Activated naive CD4-positive, alpha-beta T cell treated with anti-CD3 and anti-CD28 coated beads for 36 hours (primary cell): ENCODE data around the gene BACE2. TPM values are rescaled to one million over a fixed set of nuclear protein-coding genes. Genes with fewer than 3 reads are reported as not detected.

ENCODE experiments used
- CTCF ChIA-PET: fragments of 350-600 bp; sonication (Branson Sonifier 250); formaldehyde crosslinking; loops from one replicate; lab custom pipeline; 2021; ENCODE audit warnings: antibody characterized with exemption; lab: Charles Lee
- DNase-seq: peaks from one replicate; pipeline ENCODE4 v3.0.0-alpha.2; 2020
- H3K27ac Mint-ChIP-seq: one replicate; pipeline ENCODE4 v1.8.0; 2021; ENCODE audit warnings: mild to moderate bottlenecking, mixed read lengths
- H3K27me3 Mint-ChIP-seq: one replicate; pipeline ENCODE4 v1.8.0; 2021; ENCODE audit warnings: low read depth, mixed read lengths
- H3K36me3 Mint-ChIP-seq: one replicate; pipeline ENCODE4 v1.8.0; 2021; ENCODE audit warnings: low read depth, mixed read lengths
- H3K4me1 Mint-ChIP-seq: one replicate; pipeline ENCODE4 v1.8.0; 2021; ENCODE audit warnings: low read depth, mixed read lengths
- H3K4me3 Mint-ChIP-seq: one replicate; pipeline ENCODE4 v1.8.0; 2021; ENCODE audit warnings: mild to moderate bottlenecking, moderate library complexity, mixed read lengths
- H3K9me3 Mint-ChIP-seq: one replicate; pipeline ENCODE4 v1.8.0; 2021; ENCODE audit warnings: mixed read lengths
- intact Hi-C: fragments of 100-400 bp; cut with micrococcal nuclease; formaldehyde crosslinking; loops from one replicate; pipeline ENCODE4 v1.15.1; 2023
- total RNA-seq, 2 experiments: library from RNA; stranded (reverse); gene quantifications; one replicate each; pipeline ENCODE4 v1.2.3, GENCODE V29; 2021

The BACE2 gene
- total RNA-seq, 2 experiments from 2014 or later, result 0.17 to 0.89 TPM

GRCh38 chr21:41280115-41280919 lies 112.4 kb downstream of the BACE2 start:
- intact Hi-C loops, result loop anchor here (5.0 kb wide), 2 partner anchors 87 to 487 kb away; partner anchors contain the start of gene RIPK4
- Mint-ChIP-seq H3K36me3 (no peaks in the 10 kb centered on the region), H3K27ac (no peak overlapping the region), H3K4me1 (no peaks in the 10 kb centered on the region), H3K9me3 (no peaks in the 10 kb centered on the region), H3K27me3 (peaks cover 21% of the 10 kb centered on the region), H3K4me3 (no peak overlapping the region)
- DNase-seq, result no peak
- CTCF ChIA-PET, result interaction anchor here (0.6 to 1.9 kb wide), 4 partner anchors 11 to 180 kb away, joined by 3 to 5 read pairs (median 4); no protein-coding TSS in a partner anchor

- H3K36me3 Mint-ChIP-seq, result no peaks in the 10 kb centered on the region
- no peaks in the 10 kb centered on the region for H3K9me3 Mint-ChIP-seq
- no peak overlapping the region for H3K4me3 Mint-ChIP-seq
- H3K27ac Mint-ChIP-seq, result no peak overlapping the region
- no peaks in the 10 kb centered on the region for H3K4me1 Mint-ChIP-seq
- no peak for DNase-seq
- CTCF ChIA-PET, result interaction anchor here (0.6 to 3.0 kb wide), 35 partner anchors 9 to 835 kb away, joined by 3 to 52 read pairs (median 5); partner anchors contain the start of gene MX2
- intact Hi-C loops, result loop anchor here (2.0 to 5.0 kb wide), 3 partner anchors 85 to 834 kb away; partner anchors contain the start of gene RIPK4
- H3K27me3 Mint-ChIP-seq, result peaks cover 19% of the 10 kb centered on the region
Observed at GRCh38 chr21:41282412-41282811, 114.5 kb downstream of the BACE2 start.

GRCh38 chr21:41283211-41283818 lies 115.4 kb downstream of the BACE2 start:
- CTCF ChIA-PET, result interaction anchor here (0.7 to 3.0 kb wide), 48 partner anchors 9 to 834 kb away, joined by 3 to 52 read pairs (median 4); partner anchors contain the start of gene MX2
- no peaks in the 10 kb centered on the region for H3K4me1 Mint-ChIP-seq

GRCh38 chr21:41289431-41289830 lies 121.5 kb downstream of the BACE2 start:
- H3K27me3 Mint-ChIP-seq, result peaks cover 12% of the 10 kb centered on the region
- peaks cover 4% of the 10 kb centered on the region for H3K4me1 Mint-ChIP-seq
- no peak for DNase-seq
- H3K36me3 Mint-ChIP-seq, result no peaks in the 10 kb centered on the region
- no peaks in the 10 kb centered on the region for H3K9me3 Mint-ChIP-seq
- no peak overlapping the region for H3K27ac Mint-ChIP-seq
- CTCF ChIA-PET, result no interaction called here
- intact Hi-C loops, result no loop called here
- H3K4me3 Mint-ChIP-seq, result no peak overlapping the region

More at GRCh38 chr21:41283211-41283818, 115.4 kb downstream of the BACE2 start:
- no peak overlapping the region for H3K4me3 Mint-ChIP-seq
- H3K36me3 Mint-ChIP-seq, result no peaks in the 10 kb centered on the region
- H3K27me3 Mint-ChIP-seq, result peaks cover 17% of the 10 kb centered on the region
- intact Hi-C loops, result loop anchor here (1.0 to 5.0 kb wide), 4 partner anchors 84 to 833 kb away; partner anchors contain the start of gene RIPK4
- peak; percentile 67 for DNase-seq
- no peak overlapping the region for H3K27ac Mint-ChIP-seq
- H3K9me3 Mint-ChIP-seq, result no peaks in the 10 kb centered on the region

- no peak overlapping the region for H3K27ac Mint-ChIP-seq
- no peak for DNase-seq
- H3K4me1 Mint-ChIP-seq, result peaks cover 4% of the 10 kb centered on the region
- CTCF ChIA-PET, result no interaction called here
- no peak overlapping the region for H3K4me3 Mint-ChIP-seq
- H3K27me3 Mint-ChIP-seq, result peaks cover 15% of the 10 kb centered on the region
- H3K36me3 Mint-ChIP-seq, result no peaks in the 10 kb centered on the region
- no peaks in the 10 kb centered on the region for H3K9me3 Mint-ChIP-seq
- intact Hi-C loops, result no loop called here
Observed at GRCh38 chr21:41290106-41290799, 122.3 kb downstream of the BACE2 start.

- Mint-ChIP-seq H3K27me3 (peaks cover 25% of the 10 kb centered on the region), H3K9me3 (peaks cover 2% of the 10 kb centered on the region), H3K36me3 (no peaks in the 10 kb centered on the region), H3K4me3 (no peak overlapping the region), H3K4me1 (peaks cover 4% of the 10 kb centered on the region), H3K27ac (no peak overlapping the region)
- no peak for DNase-seq
- CTCF ChIA-PET, result no interaction called here
- intact Hi-C loops, result no loop called here
Observed at GRCh38 chr21:41294548-41295231, 126.7 kb downstream of the BACE2 start.

- intact Hi-C loops, result no loop called here
- no peak for DNase-seq
- CTCF ChIA-PET, result interaction anchor here (1.4 kb wide), 1 partner anchor 12 kb away, joined by 4 read pairs; no protein-coding TSS in a partner anchor
- Mint-ChIP-seq H3K27ac (no peak overlapping the region), H3K36me3 (no peaks in the 10 kb centered on the region), H3K4me1 (peaks cover 4% of the 10 kb centered on the region), H3K4me3 (no peak overlapping the region), H3K27me3 (peaks cover 25% of the 10 kb centered on the region), H3K9me3 (peaks cover 2% of the 10 kb centered on the region)
Observed at GRCh38 chr21:41295721-41296254, 127.8 kb downstream of the BACE2 start.

GRCh38 chr21:41302976-41303375 lies 135.0 kb downstream of the BACE2 start:
- peaks cover 6% of the 10 kb centered on the region for H3K27me3 Mint-ChIP-seq
- H3K36me3 Mint-ChIP-seq, result no peaks in the 10 kb centered on the region
- DNase-seq, result no peak
- no peak overlapping the region for H3K27ac Mint-ChIP-seq
- intact Hi-C loops, result no loop called here
- H3K4me1 Mint-ChIP-seq, result no peaks in the 10 kb centered on the region
- CTCF ChIA-PET, result no interaction called here
- no peak overlapping the region for H3K4me3 Mint-ChIP-seq
- H3K9me3 Mint-ChIP-seq, result peaks cover 2% of the 10 kb centered on the region

- no peak overlapping the region for H3K4me3 Mint-ChIP-seq
- DNase-seq, result no peak
- H3K36me3 Mint-ChIP-seq, result no peaks in the 10 kb centered on the region
- no peak overlapping the region for H3K27ac Mint-ChIP-seq
- CTCF ChIA-PET, result no interaction called here
- H3K9me3 Mint-ChIP-seq, result no peaks in the 10 kb centered on the region
- no peaks in the 10 kb centered on the region for H3K27me3 Mint-ChIP-seq
- intact Hi-C loops, result no loop called here
- no peaks in the 10 kb centered on the region for H3K4me1 Mint-ChIP-seq
Observed at GRCh38 chr21:41304068-41304720, 136.2 kb downstream of the BACE2 start.

- Mint-ChIP-seq H3K4me3 (no peak overlapping the region), H3K36me3 (no peaks in the 10 kb centered on the region), H3K4me1 (no peaks in the 10 kb centered on the region), H3K27me3 (peaks cover 7% of the 10 kb centered on the region), H3K27ac (no peak overlapping the region), H3K9me3 (no peaks in the 10 kb centered on the region)
- CTCF ChIA-PET, result interaction anchor here (0.5 kb wide), 1 partner anchor 247 kb away, joined by 3 read pairs; no protein-coding TSS in a partner anchor
- DNase-seq, result no peak
- intact Hi-C loops, result no loop called here
Observed at GRCh38 chr21:41307219-41307618, 139.3 kb downstream of the BACE2 start.
